ENCODE results near the gene SYNDIG1.

GRCh38 chr20:24665196-24665595 lies 195.8 kb downstream of the SYNDIG1 start:
- TF ChIP-seq CTCF (IDR thresholded peaks at IDR 0.05): no peak
- no peak for TF ChIP-seq POLR2A (IDR thresholded peaks at IDR 0.05)

Data from lower leg skin (tissue), 3 donors.